GM21515 (cell line): ENCODE data around the gene MC1R.
"Not testable (repeated sequence)": the region's sequence is repeated elsewhere in the genome, so short reads cannot be mapped to it uniquely, and the experiment has no call there.

Experiments used
- ATAC-seq: cut with Tn5 transposase; IDR thresholded peaks from one replicate; pipeline ENCODE4 v1.9.1; 2021; ENCODE audit not compliant: unreplicated experiment

The MC1R gene

DNA sequence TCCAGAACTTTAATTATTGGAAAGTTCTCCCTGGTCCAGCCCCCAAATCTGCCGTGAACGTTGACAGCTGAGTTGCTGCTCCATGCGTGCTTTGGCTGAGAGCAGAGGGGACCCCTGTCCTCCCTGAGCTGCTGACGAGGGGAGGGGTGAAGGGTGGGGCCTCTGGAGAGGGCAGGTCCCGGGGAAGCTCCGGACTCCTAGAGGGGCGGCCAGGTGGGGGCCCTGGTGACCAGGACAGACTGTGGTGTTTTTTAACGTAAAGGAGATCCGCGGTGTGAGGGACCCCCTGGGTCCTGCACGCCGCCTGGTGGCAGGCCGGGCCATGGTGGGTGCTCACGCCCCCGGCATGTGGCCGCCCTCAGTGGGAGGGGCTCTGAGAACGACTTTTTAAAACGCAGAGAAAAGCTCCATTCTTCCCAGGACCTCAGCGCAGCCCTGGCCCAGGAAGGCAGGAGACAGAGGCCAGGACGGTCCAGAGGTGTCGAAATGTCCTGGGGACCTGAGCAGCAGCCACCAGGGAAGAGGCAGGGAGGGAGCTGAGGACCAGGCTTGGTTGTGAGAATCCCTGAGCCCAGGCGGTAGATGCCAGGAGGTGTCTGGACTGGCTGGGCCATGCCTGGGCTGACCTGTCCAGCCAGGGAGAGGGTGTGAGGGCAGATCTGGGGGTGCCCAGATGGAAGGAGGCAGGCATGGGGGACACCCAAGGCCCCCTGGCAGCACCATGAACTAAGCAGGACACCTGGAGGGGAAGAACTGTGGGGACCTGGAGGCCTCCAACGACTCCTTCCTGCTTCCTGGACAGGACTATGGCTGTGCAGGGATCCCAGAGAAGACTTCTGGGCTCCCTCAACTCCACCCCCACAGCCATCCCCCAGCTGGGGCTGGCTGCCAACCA is at the start of gene MC1R:
MC1R (plus strand) TSS at position 410 of the 895 bp plus-strand sequence; CDS start at position 807, 397 bp downstream.
- ATAC-seq = no peak

DNA sequence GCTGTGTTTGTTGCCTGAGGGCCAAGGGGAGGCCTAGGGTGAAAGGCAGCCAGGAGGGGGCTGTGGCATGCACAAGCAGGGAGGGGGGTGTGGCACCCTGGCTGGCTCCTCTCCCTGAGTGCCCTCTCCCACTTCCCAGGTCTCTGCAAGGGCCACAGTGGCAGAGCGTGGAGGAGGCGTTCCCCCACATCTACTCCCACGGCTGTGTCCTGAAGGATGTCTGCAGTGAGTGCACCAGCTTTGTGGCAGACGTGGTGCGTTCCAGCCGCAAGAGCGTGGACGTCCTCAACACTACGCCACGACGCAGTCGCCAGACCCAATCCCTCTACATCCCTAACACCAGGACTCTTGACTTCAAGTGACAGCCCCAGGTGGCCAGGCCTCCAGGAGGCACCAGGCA is 48.8 kb upstream of the MC1R start:
- no peak for ATAC-seq

DNA sequence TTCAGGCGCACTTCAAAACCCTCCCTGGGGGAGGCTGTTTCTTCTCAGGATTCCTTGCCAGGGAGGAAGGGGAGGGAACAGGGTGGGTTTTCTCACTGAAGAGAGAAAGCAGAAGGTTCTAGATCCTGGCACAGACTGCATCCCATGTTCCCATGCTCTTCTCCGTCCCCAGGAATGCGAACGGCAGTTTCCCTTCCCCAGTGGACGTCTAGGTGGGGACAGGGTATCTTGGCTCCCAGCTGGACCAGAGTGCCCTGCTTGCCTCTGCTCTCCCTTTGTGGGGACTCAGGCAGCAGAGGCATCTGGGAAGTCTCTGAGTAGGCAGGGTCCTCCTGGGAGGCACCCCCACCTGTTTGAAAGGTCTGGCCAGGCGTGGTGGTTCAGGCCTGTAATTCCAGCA is 48.2 kb upstream of the MC1R start:
- no peak for ATAC-seq

DNA sequence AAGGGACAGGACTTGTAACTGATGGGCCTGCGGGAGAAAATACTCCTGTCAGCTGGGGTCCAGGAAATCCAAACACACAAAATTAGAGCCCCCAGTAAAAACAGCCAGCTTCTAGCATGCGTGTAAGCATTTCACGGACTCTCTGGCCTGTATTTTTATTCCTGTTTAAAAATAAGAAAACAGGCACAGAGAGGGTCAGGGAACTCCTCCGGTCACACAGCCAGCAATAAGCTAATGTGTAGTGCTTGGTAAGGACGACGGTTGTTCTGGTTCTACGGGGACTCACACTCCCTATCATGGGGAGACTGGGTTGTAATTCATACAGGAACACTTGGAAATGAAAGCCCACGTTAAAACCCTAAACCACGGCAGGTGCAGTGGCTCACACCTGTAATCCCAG is 46.8 kb upstream of the MC1R start:
- no peak for ATAC-seq

DNA sequence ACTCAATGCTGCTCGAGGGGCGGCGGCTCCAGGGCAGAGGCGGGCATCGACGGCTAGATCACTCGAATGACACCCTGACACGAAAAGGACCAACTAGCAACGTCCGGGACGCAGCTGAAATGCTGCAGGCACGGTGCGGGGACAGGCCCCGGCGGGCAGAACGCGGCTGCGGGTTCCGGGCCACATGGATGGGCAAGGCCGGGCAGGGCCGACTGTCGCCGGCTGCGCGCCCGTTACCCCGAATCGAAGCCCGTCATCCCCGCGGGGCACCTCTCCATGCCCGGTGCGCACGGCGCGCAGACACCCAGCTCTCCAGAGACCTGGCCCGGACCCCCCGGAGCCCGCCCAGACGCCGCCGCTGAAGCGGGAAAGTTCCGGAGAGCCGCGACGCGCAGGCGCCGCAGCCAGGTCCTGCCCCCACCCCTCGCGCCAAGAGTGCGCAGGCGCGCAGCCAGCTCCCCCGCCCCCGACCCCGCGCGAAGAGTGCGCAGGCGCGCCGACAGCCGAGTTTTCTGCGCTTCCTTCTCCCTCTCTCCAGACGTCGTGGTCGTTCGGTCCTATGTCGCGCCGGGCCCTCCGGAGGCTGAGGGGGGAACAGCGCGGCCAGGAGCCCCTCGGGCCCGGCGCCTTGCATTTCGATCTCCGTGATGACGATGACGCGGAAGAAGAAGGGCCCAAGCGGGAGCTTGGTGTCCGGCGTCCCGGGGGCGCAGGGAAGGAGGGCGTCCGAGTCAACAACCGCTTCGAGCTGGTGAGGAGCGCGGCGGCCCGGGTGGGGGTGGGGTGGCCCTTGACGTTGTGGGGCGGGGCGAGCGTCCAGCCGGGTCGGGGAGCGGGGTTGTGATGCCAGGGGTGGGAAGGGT is 45.3 kb upstream of the MC1R start, which contains the start of gene TCF25:
TCF25 (plus strand) TSS at position 484 of the 863 bp plus-strand sequence; CDS start at position 560, 76 bp downstream.
- ATAC-seq = peak; percentile 41

DNA sequence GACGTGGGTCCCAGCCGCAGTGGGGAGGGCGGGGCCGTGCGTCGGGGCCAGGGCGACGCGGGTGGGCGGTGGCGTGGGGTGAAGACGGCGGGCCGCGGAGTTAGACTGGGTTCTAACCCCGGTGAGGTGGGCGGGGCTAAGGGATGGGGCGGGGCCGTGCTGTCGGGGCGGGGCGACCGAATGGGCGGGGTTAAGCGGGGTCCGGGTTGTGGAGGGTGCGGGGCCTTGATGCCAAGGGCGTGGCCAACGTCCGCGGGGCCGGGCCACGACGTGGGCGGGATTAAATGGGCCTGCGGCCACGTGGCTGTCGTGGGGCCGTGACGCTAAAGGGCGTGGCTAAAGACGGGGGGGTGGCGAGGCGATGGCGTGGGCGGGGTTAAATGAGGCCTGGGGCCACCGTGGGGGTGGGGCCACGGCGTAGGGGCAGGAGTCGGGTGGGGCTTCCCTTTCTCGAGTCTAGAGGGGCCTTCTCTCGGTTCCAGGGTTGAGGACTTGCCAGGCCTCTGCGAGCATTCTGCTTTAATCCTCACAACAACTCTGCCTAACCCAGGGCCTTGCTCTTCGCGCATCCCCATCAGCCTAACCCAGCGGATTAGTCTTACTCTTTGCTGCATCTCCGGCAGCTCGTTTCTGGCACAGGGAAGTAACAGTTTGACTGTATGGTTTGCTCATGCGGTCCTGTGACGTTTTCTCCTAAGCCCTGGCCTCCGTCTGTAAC is 44.5 kb upstream of the MC1R start:
- ATAC-seq = peak; percentile 60

DNA sequence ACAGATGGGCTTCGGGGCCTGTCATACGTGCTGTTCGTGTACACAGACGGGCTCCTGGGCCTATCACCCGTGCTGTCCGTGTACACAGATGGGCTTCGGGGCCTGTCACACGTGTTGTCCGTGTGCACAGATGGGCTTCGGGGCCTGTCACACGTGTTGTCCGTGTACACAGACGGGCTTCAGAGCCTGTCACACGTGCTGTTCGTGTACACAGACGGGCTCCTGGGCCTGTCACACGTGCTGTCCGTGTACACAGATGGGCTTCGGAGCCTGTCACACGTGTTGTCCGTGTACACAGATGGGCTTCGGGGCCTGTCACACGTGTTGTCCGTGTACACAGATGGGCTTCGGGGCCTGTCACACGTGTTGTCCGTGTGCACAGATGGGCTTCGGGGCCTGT is 39.5 kb upstream of the MC1R start:
- ATAC-seq = not testable (repeated sequence)

DNA sequence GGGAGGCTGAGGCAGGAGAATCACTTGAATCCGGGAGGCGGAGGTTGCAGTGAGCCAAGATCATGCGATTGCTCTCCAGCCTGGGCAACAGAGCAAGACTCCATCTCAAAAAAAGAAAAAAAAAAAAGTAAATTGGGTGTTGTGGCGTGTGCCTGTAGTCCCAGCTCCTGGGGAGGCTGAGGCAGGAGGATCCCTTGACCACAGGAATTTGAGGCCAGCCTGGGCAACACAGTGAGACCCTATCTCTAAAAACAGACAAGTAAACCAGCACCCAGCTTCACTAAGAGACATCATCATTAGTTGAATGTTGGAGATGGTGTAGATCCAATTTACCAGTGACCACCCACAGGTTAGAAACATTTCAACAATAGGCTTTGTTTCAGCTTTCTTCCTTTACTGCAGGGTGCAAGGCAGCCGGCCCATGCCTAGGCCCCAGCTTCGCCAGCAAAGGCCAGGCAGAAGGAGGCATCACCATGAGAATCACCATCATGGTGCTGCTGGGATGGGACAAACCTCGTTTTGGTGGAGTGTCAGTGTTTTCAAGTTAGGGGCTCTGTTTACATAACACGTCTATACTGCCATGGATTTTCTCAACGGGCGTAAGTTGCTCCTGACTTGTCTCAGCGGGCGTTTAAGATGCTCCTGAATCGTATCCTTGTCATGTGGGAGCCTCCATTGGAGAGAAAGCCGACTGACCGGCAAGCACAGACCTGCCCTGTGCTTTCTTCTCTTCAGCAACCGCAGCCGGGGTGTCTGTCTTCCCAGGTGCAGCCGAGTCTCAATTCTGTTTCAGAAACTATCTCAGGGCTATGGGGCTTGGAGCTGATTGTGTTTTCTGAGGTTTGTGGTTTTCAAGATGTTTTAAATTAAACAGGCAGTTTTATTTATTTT is 37.9 kb upstream of the MC1R start:
- no peak for ATAC-seq

DNA sequence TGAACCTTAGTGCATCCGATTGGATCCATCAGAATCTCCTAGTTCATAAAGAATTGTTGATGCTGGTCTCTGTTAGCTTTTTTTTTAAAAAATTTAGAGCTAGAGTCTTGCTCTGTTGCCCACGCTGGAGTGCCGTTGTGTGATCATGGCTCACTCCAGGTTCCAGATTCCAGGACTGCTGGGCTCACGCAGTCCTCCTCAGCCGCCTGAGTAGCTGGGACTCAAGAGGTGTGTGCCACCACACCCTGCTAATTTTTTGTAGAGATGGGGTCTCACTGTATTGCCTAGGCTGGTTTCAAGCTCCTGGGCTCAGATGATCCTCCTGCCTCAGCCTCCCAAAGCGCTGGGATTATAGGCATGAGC is 37.3 kb upstream of the MC1R start:
- no peak for ATAC-seq

DNA sequence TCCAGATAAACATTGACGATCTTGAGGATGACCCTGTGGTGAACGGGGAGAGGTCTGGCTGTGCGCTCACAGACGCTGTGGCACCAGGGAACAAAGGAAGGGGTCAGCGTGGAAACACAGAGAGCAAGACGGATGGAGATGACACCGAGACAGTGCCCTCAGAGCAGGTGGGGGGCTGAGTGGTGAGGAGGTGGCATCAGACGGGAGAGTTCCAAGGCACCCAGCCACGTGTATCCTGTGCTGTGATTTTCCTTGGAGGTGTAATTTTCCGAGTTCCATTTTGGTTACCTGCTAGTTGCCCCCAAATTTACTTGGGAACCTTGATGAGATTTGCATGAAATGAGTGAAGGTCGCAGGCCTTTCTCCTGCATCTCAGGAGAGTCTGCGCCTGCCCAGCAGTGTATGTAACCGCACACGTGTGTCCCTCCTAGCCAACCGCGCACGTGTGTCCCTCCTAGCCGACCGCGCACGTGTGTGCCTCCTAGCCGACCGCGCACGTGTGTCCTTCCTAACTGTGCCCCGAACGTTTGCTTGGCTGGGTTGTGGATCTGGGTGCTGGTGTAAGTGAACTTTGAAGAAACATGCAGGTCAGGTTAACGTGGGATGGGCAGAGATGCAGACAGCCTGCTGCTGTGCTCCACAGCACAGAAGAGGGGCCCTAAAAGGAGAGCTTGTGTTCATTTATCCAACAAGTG is 35.2 kb upstream of the MC1R start:
- ATAC-seq = no peak

DNA sequence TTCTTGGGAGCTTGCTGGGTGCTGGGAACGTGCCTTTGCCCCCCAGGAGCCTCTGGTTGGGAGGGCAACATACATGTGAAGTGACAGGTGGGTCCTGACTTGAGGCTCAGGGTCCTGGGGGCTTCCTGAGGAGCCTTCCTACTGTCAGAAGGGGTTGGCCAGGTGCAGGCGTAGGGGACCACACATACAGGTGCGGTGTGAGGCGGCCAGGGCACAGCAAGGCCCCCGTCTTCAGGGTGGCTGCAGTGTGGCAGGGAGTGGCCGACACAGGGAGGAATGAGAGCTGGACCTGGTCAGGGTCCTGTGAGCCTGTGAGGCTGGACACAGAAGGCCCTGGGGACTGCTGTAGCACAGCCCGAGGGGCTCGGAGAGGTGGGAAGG is 34.6 kb upstream of the MC1R start:
- no peak for ATAC-seq

DNA sequence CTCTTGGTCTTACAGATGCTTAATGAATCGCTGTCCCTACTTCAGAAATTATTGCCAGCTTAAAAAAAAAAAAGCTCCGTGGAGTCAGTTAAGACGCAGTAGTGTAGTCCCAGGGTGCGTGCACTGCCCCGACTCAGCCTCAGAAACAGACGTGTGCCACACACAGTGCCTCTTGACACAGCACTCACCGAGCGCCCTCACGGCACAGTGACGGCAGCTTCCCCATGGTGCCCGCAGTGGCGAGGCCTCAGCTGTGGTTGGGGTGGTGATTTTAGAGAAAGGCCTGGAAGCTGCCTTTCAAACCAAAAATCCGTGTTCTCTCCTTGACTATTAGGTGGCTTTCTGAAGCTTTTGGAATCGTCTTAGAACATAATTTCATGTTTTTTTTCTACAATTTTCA is 31.4 kb upstream of the MC1R start:
- no peak for ATAC-seq

DNA sequence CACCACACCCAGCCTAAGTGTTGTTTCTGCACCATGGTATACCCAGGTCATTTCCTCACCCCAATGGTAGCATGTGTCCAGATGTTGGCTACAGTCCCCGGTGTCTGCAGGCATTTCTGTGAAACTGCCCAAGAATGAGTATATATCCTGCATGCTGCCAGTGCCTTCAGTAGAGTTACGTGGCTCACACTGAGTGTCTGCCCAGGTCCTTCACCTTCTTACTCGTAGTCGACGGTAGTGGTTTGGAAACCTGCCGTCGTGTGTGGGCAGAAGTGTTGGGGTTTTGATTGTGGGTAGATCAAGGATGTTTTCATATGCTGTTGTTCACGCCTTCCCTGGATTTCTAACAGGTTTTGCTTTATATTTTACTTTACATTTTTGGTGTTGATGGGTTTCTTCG is 28.5 kb upstream of the MC1R start:
- ATAC-seq = no peak

DNA sequence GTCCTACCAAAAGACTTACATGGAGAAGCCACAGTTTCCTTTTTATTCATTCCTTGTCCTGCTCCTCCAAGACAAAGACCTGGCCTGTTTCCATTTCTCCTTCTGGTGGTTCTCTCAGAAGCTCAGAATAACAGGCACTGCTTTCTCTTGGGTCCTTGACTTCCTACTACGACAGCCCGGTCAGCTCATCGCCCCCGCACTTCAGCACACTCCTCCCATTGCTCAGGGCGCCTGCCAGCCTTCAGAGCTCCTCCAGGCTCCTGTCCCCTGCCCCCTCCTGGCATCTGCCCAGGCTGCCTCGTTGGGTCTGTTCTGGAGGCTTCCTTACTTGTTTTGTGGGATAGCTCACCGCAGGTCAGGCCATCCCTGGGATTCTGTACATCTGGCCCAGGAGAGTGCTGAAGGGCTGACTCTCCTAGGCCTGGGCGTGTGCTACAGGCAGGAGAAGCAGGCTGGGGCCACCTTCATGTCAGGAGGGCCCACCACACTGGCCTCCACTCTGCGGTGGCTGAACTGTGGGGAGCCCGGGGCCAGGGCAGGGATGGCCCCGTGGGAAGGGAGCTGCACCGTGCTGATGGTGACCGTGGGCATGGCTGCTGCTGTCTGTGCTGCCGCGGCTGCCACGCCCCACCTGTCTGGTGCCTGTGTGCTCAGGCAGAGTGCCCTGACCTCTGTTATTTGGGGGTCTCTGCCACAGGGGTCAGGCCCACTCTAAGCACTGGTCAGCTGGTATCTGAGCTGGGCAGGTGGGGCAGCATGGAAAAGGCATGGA is 27.6 kb upstream of the MC1R start:
- no peak for ATAC-seq

DNA sequence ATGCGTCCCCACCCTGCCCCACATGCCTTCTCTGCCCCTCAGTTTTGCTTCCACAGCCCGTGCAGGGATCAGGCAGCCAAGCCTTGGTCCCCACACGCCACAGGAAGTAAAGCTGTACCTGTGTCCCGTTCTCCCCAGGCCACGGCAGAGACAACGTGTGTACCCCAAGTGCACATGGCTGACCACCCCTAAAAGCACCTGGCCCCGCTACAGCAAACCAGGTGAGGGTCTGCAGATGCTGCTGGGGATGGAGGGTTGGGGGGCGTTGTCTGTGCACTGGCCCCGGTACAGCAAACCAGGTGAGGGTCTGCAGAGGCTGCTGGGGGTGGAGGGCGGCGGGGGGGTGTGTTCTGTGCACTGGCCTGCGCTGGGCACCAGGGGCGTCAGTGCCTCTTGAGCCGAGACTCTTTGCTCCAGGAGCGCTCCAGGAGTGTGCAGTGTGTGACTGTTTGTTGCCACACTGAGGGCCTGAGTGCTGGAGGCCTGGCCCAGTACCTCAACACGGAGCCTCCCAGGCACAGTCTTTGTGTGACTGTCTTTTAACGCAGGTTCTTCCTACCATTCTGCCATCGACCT is 26.5 kb upstream of the MC1R start:
- ATAC-seq = no peak

DNA sequence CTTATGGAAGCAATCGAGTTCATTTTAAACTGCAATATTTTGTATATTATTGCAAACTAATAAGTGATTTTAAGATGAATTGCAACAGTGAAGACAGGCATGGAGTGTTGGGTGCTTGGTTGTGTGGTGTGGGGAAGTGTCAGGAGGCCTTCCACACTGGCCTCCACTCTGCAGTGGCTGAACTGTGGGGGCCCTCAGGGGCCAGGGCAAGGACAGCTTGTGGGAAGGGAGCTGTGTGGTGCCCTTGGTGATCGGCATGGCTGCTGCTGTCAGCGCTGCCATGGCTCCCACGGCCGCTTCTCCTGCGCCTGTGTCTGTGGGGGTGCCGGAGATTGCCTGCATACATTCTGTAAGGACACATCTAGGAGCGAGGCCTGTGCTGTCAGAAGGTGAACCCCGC is 26.0 kb upstream of the MC1R start:
- no peak for ATAC-seq

DNA sequence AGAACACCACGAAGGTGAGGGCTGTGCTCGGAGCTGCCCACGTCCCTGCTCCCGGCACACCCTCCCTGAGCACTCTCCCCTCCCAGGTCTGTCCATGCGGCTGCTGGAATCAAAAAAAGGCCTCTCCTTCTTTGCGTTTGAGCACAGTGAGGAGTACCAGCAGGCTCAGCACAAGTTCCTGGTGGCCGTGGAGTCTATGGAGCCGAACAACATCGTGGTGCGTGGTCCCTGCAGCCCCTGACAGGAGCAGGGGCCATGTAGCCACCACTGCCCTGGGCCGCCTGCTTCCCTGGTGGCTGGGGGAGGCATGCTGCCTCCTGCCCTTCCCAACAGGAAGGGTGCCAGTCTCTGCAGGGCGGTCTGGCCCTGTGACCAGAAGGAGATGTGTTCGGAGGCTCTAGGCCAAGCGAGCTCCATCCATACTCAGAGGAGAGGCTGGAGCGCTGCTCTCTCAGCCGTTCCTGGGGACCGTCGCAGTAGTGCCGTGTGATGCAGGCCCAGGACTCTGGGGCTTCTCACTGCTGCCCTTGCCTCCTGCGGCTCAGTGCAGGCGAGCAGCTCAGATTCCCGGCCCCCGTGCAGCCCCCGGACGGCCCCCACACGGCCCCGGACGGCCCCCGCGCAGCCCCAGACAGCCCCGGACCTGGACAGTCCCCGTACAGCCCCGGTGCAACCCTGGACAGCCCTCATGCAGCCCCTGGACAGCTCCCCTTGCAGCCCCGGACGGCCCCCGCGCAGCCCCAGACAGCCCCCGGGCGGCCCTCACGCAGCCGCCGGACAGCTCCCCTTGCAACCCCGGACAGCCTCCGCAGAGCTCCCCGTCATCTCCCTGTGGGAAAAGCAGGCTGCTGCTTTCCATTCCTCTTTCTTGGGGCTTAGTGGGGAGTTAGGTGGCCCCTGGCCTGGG is 24.8 kb upstream of the MC1R start:
- no peak for ATAC-seq
